Naive thymus-derived CD8-positive, alpha-beta T cell (primary cell): ENCODE measurements around the gene MID1. TPM values are rescaled to one million over a fixed set of nuclear protein-coding genes. Genes with fewer than 3 reads are reported as not detected.
A peak's percentile ranks its signal among the peaks of the same experiment; 100 is the strongest.

Experiments
- ATAC-seq, 2 donors: fragments of 150-1000 bp; cut with Tn5 transposase in 1 of 2; sonication (Bioruptor Pico), chemical (Tn5 transposase) in 1 of 2; 1 replicate in 1 of 2; 2 replicates in 1 of 2; pipeline ENCODE4 v1.10.0; 2021; ENCODE audit warnings: mild to moderate bottlenecking in 2 of 2, moderate library complexity in 2 of 2
- POLR2A ChIA-PET: fragments of 350-600 bp; sonication (Branson Sonifier 250); formaldehyde crosslinking; loops from one replicate; lab custom pipeline; 2021; ENCODE audit warnings: antibody characterized with exemption; lab: Charles Lee
- DNase-seq, 10 donors: peaks; one replicate each; pipeline versions ENCODE4 v3.0.0 to v3.0.0-alpha.2; 2020 to 2022
- H3K27ac Mint-ChIP-seq, 10 donors: one replicate each; pipeline ENCODE4 v1.8.0; 2020 to 2022; ENCODE audit warnings: mild to moderate bottlenecking in 10 of 10, mixed read lengths in 10 of 10, moderate library complexity in 4 of 10, inconsistent platforms in 1 of 10
- H3K27me3 Mint-ChIP-seq, 5 donors: one replicate each; pipeline ENCODE4 v1.8.0; 2021 to 2022; ENCODE audit warnings: mixed read lengths in 5 of 5
- H3K36me3 Mint-ChIP-seq, 3 donors: one replicate each; pipeline ENCODE4 v1.8.0; 2020 to 2022; ENCODE audit warnings: mixed read lengths in 3 of 3, mild to moderate bottlenecking in 2 of 3, inconsistent platforms in 1 of 3
- H3K4me1 Mint-ChIP-seq, 4 donors: one replicate each; pipeline ENCODE4 v1.8.0; 2021 to 2022; ENCODE audit warnings: mixed read lengths in 4 of 4
- H3K4me3 Mint-ChIP-seq, 10 donors: one replicate each; pipeline ENCODE4 v1.8.0; 2020 to 2022; ENCODE audit warnings: mild to moderate bottlenecking in 10 of 10, mixed read lengths in 10 of 10, moderate library complexity in 6 of 10, inconsistent platforms in 1 of 10
- H3K9me3 Mint-ChIP-seq, 9 donors: one replicate each; pipeline ENCODE4 v1.8.0; 2020 to 2022; ENCODE audit warnings: mixed read lengths in 9 of 9, mild to moderate bottlenecking in 3 of 9, inconsistent platforms in 1 of 9, moderate library complexity in 1 of 9
- polyA plus RNA-seq, 3 donors: library from polyadenylated mRNA; unstranded; fragments of 300-500 nt; fragmentation: Illumina TruSeq; gene quantifications; one replicate each; pipeline ENCODE4 v1.2.3, GENCODE V29; 2021
- total RNA-seq, 8 experiments: library from RNA in 2 of 8; stranded (reverse) in 2 of 8; gene quantifications; one replicate each; pipeline ENCODE4 v1.2.3 and lab custom pipeline; 2021 to 2026

MID1 gene
- total and polyA plus RNA-seq, 5 experiments from 2014 or later = 0.31 TPM; not detected in 4

GRCh38 chrX:10467793-10468192 is 152.6 kb downstream of the MID1 start:
- Mint-ChIP-seq H3K27me3 (no peaks in the 10 kb centered on the region), H3K4me1 (peaks cover 0 to 4% (median 0%) of the 10 kb centered on the region in 4 donors), H3K27ac (peak overlapping the region in 1 of 10 donors; percentile 11), H3K36me3 (no peaks in the 10 kb centered on the region), H3K9me3 (peaks cover 0 to 7% (median 0%) of the 10 kb centered on the region in 9 donors), H3K4me3 (no peak overlapping the region)
- no peak for DNase-seq
- POLR2A ChIA-PET = no interaction called here
- ATAC-seq = no peak

DNA sequence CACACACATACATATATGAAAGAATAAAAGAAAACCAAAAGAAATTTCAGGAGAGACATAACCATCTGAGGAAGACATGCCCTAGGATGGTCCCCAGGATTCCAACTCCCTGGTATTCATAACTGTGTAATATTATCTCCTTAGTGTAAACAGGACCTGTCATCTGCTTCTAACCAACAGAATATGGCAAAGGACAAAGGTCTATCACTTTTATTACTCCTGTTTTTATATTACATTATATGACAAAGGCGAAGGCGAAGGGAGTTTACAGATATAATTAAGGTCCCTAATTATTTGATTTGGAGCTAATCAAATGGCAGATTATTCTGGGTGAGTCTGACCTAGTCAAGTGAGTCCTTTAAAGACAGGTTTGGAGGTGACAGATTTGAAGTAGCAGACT is 155.1 kb downstream of the MID1 start:
- Mint-ChIP-seq H3K27me3 (no peaks in the 10 kb centered on the region), H3K27ac (no peak overlapping the region), H3K9me3 (peaks cover 0 to 9% (median 0%) of the 10 kb centered on the region in 9 donors), H3K4me1 (peaks cover 0 to 4% (median 0%) of the 10 kb centered on the region in 4 donors), H3K4me3 (no peak overlapping the region), H3K36me3 (no peaks in the 10 kb centered on the region)
- DNase-seq (no peak), ATAC-seq (no peak)
- POLR2A ChIA-PET = no interaction called here

- H3K36me3 Mint-ChIP-seq = peaks cover 0 to 3% (median 0%) of the 10 kb centered on the region in 3 donors
- POLR2A ChIA-PET = no interaction called here
Measured at GRCh38 chrX:10457092-10457491, 163.3 kb downstream of the MID1 start.

GRCh38 chrX:10453945-10454344 is 166.4 kb downstream of the MID1 start:
- Mint-ChIP-seq H3K27ac (no peak overlapping the region), H3K9me3 (peaks cover 0 to 10% (median 0%) of the 10 kb centered on the region in 9 donors)
- POLR2A ChIA-PET = no interaction called here

More at GRCh38 chrX:10457092-10457491, 163.3 kb downstream of the MID1 start:
- Mint-ChIP-seq H3K27me3 (no peaks in the 10 kb centered on the region), H3K4me1 (no peaks in the 10 kb centered on the region), H3K27ac (no peak overlapping the region), H3K9me3 (peaks cover 0 to 11% (median 2%) of the 10 kb centered on the region in 9 donors), H3K4me3 (no peak overlapping the region)
- DNase-seq (no peak), ATAC-seq (no peak)

DNA sequence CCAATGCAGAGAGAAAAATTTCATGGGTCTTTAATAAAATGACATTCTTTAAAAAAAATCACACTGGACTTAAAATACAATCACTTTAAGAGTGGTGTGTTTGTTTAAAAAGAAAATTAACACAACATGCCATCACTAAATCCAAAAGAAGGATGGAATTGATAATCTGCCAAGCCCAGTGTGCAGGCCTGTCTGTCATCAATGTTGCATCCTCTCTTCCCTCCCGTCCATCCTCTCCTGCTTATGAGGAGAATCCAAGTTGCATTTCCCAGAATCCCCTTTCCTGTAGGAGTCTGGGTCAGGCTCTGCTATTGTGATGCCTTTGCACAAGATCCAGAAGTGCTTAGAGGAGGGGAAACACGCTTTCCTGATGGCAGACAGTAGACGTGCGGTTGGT is 169.4 kb downstream of the MID1 start:
- H3K27ac Mint-ChIP-seq = no peak overlapping the region

More at GRCh38 chrX:10453945-10454344, 166.4 kb downstream of the MID1 start:
- no peak overlapping the region for H3K4me3 Mint-ChIP-seq
- H3K4me1 Mint-ChIP-seq = no peaks in the 10 kb centered on the region
- ATAC-seq (no peak), DNase-seq (no peak)
- peaks cover 0 to 3% (median 0%) of the 10 kb centered on the region in 3 donors for H3K36me3 Mint-ChIP-seq
- H3K27me3 Mint-ChIP-seq = no peaks in the 10 kb centered on the region

DNA sequence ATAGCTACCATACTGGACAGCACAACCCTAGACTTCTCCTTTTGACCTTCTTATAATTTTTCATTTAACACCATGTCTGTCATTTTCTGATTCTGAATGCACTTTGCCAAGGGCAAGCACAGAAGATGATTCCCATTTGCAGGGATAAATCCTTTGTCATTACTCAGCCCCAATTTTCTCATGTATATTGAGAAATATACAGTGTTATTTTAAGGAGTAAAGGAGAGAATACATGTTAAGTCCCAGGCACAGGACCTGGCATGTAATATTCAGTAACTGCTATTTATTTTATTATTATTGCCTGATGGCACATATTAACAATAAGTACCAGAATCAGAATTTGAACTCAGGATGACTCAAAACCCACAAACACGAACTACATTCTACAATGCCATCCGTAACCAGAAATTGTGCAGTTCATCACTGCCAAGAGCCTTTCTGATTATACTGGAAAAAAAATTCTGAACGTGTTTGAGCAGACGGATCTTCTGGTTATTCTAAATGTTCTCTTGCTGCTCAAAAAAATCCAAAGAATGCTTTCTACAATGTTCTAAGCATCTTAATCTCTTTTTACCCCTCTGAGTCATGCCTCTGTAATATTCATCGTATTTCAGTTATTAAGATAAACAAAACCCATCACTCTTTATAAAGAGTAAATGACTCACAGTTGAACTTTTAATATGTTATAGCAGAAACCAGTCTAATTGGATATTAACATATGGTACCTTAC is 170.0 kb downstream of the MID1 start:
- Mint-ChIP-seq H3K27me3 (no peaks in the 10 kb centered on the region), H3K27ac (no peak overlapping the region), H3K4me3 (no peak overlapping the region), H3K9me3 (peaks cover 0 to 8% (median 0%) of the 10 kb centered on the region in 9 donors), H3K36me3 (no peaks in the 10 kb centered on the region), H3K4me1 (no peaks in the 10 kb centered on the region)
- POLR2A ChIA-PET = no interaction called here
- DNase-seq = no peak
- no peak for ATAC-seq

More for the DNA sequence above, 169.4 kb downstream of the MID1 start:
- POLR2A ChIA-PET = no interaction called here
- Mint-ChIP-seq H3K27me3 (no peaks in the 10 kb centered on the region), H3K36me3 (no peaks in the 10 kb centered on the region), H3K9me3 (peaks cover 0 to 8% (median 0%) of the 10 kb centered on the region in 9 donors), H3K4me3 (no peak overlapping the region), H3K4me1 (no peaks in the 10 kb centered on the region)
- ATAC-seq (no peak), DNase-seq (no peak)

DNA sequence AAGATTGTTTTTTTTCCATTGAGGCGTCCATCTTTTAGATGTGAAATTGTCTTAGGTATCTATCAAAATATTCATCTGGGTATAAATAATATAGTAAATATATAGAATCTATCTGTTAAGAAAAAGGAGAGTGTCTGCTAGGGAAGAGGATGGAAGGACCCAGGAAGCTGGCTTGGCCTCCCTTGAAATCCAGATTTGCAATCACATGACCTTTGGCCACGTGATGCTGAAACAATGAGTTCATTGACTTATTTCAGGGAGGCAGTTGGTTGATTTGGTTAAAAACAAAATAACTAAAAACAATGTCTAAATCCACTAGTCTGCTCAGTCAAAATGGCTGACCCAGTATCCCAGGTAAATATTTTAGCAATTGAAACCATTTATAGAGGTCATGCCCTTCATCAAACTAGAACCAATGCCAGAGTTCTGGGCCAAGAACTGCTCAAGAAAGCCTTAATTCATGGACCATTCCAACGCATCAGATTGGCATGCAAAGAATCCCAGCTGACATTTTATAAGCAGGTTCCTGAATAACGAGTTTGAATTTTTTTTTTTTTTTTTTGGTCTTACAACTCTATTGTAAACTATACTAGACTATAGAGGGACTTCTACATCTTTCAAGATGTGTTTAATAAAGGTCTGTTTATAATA is 172.7 kb downstream of the MID1 start:
- no peaks in the 10 kb centered on the region for H3K27me3 Mint-ChIP-seq
- ATAC-seq (no peak), DNase-seq (no peak)
- H3K27ac Mint-ChIP-seq = no peak overlapping the region
- POLR2A ChIA-PET = no interaction called here
- H3K9me3 Mint-ChIP-seq = peaks cover 0 to 11% (median 0%) of the 10 kb centered on the region in 9 donors
- no peaks in the 10 kb centered on the region for H3K36me3 Mint-ChIP-seq
- no peaks in the 10 kb centered on the region for H3K4me1 Mint-ChIP-seq
- no peak overlapping the region for H3K4me3 Mint-ChIP-seq

DNA sequence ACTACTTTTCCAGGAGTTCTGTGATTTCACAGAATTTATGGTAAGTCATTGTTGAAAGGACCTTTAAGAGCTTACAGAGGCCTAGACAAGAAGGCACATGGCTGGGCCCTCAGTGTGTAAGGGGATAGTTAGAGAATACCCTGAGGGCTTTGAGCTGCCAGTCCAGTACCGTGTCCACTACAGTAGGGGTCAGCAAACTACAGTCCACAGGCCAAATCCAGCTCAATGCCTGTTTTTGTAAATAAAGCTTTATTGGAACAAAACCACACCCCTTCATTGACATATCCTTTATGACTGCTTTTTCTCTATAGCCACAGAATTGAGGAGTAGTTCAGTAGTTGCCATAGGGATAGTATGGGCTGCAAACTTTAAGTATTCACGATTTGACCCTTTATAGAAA is 176.2 kb downstream of the MID1 start:
- H3K27me3 Mint-ChIP-seq = peaks cover 0 to 4% (median 0%) of the 10 kb centered on the region in 5 donors
- no peaks in the 10 kb centered on the region for H3K4me1 Mint-ChIP-seq
- no peak for ATAC-seq
- no peak for DNase-seq
- H3K36me3 Mint-ChIP-seq = peaks cover 0 to 7% (median 0%) of the 10 kb centered on the region in 3 donors
- no peak overlapping the region for H3K27ac Mint-ChIP-seq
- peaks cover 0 to 22% (median 4%) of the 10 kb centered on the region in 9 donors for H3K9me3 Mint-ChIP-seq
- H3K4me3 Mint-ChIP-seq = no peak overlapping the region
- POLR2A ChIA-PET = no interaction called here

GRCh38 chrX:10441464-10441863 is 178.9 kb downstream of the MID1 start:
- ATAC-seq (no peak), DNase-seq (no peak)
- peaks cover 0 to 19% (median 5%) of the 10 kb centered on the region in 9 donors for H3K9me3 Mint-ChIP-seq
- no peaks in the 10 kb centered on the region for H3K4me1 Mint-ChIP-seq
- H3K36me3 Mint-ChIP-seq = peaks cover 0 to 7% (median 0%) of the 10 kb centered on the region in 3 donors
- POLR2A ChIA-PET = no interaction called here
- peaks cover 0 to 4% (median 0%) of the 10 kb centered on the region in 5 donors for H3K27me3 Mint-ChIP-seq
- no peak overlapping the region for H3K27ac Mint-ChIP-seq
- H3K4me3 Mint-ChIP-seq = no peak overlapping the region

DNA sequence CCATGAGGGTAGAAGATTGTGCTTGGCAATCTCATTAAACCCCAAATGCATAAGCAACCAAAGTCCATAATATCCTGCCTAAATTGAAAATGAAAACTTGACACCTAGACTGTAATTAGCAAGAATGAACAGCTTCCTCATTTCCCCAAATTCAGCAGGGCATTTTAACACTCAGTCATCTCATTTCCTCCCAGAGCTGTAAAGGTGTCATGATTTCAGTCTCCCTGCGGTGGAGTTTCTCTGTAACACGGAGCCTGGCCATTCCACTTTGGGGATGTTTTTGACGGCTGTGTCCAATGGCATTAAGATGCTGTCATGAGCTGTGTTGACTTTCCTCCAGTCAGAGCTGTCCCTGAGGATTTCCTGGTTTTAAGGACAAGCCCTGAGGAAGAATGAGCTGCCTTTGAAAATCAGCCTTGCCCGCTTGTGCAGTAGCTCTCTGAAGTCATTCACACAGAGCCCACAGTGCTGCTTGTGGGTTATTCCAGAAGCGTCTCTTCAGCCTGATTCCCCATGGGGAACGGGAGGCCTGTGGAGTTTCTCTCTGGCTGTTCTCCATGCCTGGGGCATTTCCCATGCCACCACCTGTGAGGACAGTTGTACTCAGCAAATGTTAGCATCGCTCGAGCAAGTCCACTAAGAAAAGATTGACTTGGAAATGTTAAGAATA is 187.0 kb downstream of the MID1 start:
- ATAC-seq = no peak
- Mint-ChIP-seq H3K36me3 (no peaks in the 10 kb centered on the region), H3K27me3 (peaks cover 0 to 2% (median 0%) of the 10 kb centered on the region in 5 donors), H3K4me3 (no peak overlapping the region), H3K9me3 (peaks cover 0 to 9% (median 0%) of the 10 kb centered on the region in 9 donors), H3K4me1 (no peaks in the 10 kb centered on the region), H3K27ac (no peak overlapping the region)
- no peak for DNase-seq
- POLR2A ChIA-PET = no interaction called here

GRCh38 chrX:10429908-10430307 is 190.5 kb downstream of the MID1 start:
- Mint-ChIP-seq H3K4me3 (no peak overlapping the region), H3K27me3 (peaks cover 0 to 2% (median 0%) of the 10 kb centered on the region in 5 donors), H3K27ac (no peak overlapping the region), H3K36me3 (no peaks in the 10 kb centered on the region), H3K4me1 (no peaks in the 10 kb centered on the region), H3K9me3 (peaks cover 0 to 21% (median 0%) of the 10 kb centered on the region in 9 donors)
- POLR2A ChIA-PET = no interaction called here
- no peak for ATAC-seq
- no peak for DNase-seq

- Mint-ChIP-seq H3K4me1 (no peaks in the 10 kb centered on the region), H3K27me3 (no peaks in the 10 kb centered on the region), H3K36me3 (no peaks in the 10 kb centered on the region), H3K9me3 (peaks cover 0 to 27% (median 0%) of the 10 kb centered on the region in 9 donors), H3K27ac (no peak overlapping the region), H3K4me3 (no peak overlapping the region)
- DNase-seq (no peak), ATAC-seq (no peak)
- POLR2A ChIA-PET = no interaction called here
Measured at GRCh38 chrX:10427249-10427648, 193.1 kb downstream of the MID1 start.

GRCh38 chrX:10423716-10424115 is 196.7 kb downstream of the MID1 start:
- H3K4me1 Mint-ChIP-seq = no peaks in the 10 kb centered on the region
- H3K27ac Mint-ChIP-seq = no peak overlapping the region
- no peaks in the 10 kb centered on the region for H3K36me3 Mint-ChIP-seq
- H3K4me3 Mint-ChIP-seq = no peak overlapping the region
- no peak for DNase-seq
- POLR2A ChIA-PET = no interaction called here
- no peaks in the 10 kb centered on the region for H3K27me3 Mint-ChIP-seq
- H3K9me3 Mint-ChIP-seq = peaks cover 0 to 32% (median 0%) of the 10 kb centered on the region in 9 donors
- ATAC-seq = no peak
